A549 (cell line): ENCODE measurements around the gene SLC35D2. TPM values are rescaled to one million over a fixed set of nuclear protein-coding genes. Genes with fewer than 3 reads are reported as not detected.

Experiments used
- ATAC-seq, 2 experiments: fragments of 200-7000 bp in 1 of 2; fragments of >200 bp in 1 of 2; cut with Nextera tagmentation in 1 of 2; cut with Tn5 transposase in 1 of 2; 3 replicates each; pipeline versions ENCODE4 v1.8.0 to v1.9.1; 2018 to 2020; ENCODE audit warnings: mild to moderate bottlenecking in 1 of 2, moderate library complexity in 1 of 2
- CTCF ChIA-PET: fragments of 300-600 bp; sonication (Branson Sonifier 250); formaldehyde crosslinking; extraction: SDS; loops from one replicate; lab custom pipeline; 2021; ENCODE audit warnings: antibody characterized with exemption, inconsistent platforms; lab: Yijun Ruan, JAX
- POLR2A ChIA-PET: fragments of 350-600 bp; formaldehyde crosslinking; extraction: SDS; loops from one replicate; lab custom pipeline; 2021; ENCODE audit warnings: antibody characterized with exemption, inconsistent platforms; lab: Yijun Ruan, JAX
- DNase-seq, 2 experiments: peaks; one replicate each; pipeline versions ENCODE4 v3.0.0 to v3.0.0-alpha.2; 2011 to 2016; ENCODE audit warnings: low read depth in 1 of 2, low spot score in 1 of 2
- FAIRE-seq: peaks from 2 replicates; lab custom pipeline; 2011; peaks lifted over from hg19 to GRCh38; lab: Jason Lieb, UNC
- H3K27ac ChIP-seq, 2 experiments: fragments of >200 bp; sonication (Bioruptor Twin); formaldehyde crosslinking; 3 replicates each; pipeline ENCODE4 v1.5.1; 2016 to 2017
- H3K4me1 ChIP-seq: fragments of >200 bp; sonication (Bioruptor Twin); formaldehyde crosslinking; 3 replicates; pipeline ENCODE4 v1.6.1; 2016
- H3K4me2 ChIP-seq: fragments of >200 bp; sonication (Bioruptor Twin); formaldehyde crosslinking; 3 replicates; pipeline ENCODE4 v1.6.1; 2016
- H3K4me3 ChIP-seq: fragments of >200 bp; sonication (Bioruptor Twin); formaldehyde crosslinking; 3 replicates; pipeline ENCODE4 v1.5.1; 2016
- H3K9me3 ChIP-seq: fragments of >200 bp; sonication (Bioruptor Twin); formaldehyde crosslinking; 3 replicates; pipeline ENCODE4 v1.6.1; 2016
- BHLHE40 ChIP-seq: IDR thresholded peaks from 2 replicates; pipeline ENCODE4 v1.6.1; 2012; ENCODE audit warnings: low read depth, low read length, inconsistent platforms
- CHD2 ChIP-seq: fragments of 150-350 bp; IDR thresholded peaks from 2 replicates; pipeline ENCODE4 v1.6.1; 2014; ENCODE audit warnings: low read length; ENCODE audit not compliant: partially characterized antibody
- CHD4 ChIP-seq: fragments of 200-600 bp; sonication (generic); IDR thresholded peaks from 2 replicates; pipeline ENCODE4 v1.6.1; 2016; ENCODE audit warnings: antibody characterized with exemption, mild to moderate bottlenecking, borderline replicate concordance
- EHF ChIP-seq: fragments of 250-450 bp; sonication (Bioruptor Pico); IDR thresholded peaks from 2 replicates; pipeline ENCODE4 v1.5.0; 2020; ENCODE audit warnings: mild to moderate bottlenecking
- EP300 ChIP-seq, 2 experiments: fragments of >200 bp; sonication (Bioruptor Twin); formaldehyde crosslinking; IDR thresholded peaks; 2 replicates in 1 of 2; 3 replicates in 1 of 2; pipeline ENCODE4 v1.6.1; 2016 to 2017
- FOSB ChIP-seq: fragments of 250-450 bp; sonication (Bioruptor Pico); IDR thresholded peaks from 2 replicates; pipeline ENCODE4 v1.5.0; 2020; ENCODE audit warnings: mild to moderate bottlenecking, moderate library complexity
- FOXS1 ChIP-seq: fragments of 250-450 bp; sonication (Bioruptor Pico); IDR thresholded peaks from 2 replicates; pipeline ENCODE4 v1.5.0; 2020; ENCODE audit warnings: mild to moderate bottlenecking, moderate library complexity
- HDAC2 ChIP-seq: fragments of 200-600 bp; sonication (generic); IDR thresholded peaks from 2 replicates; pipeline ENCODE4 v1.6.1; 2016
- HOXA7 ChIP-seq: fragments of 250-450 bp; sonication (Bioruptor Pico); IDR thresholded peaks from 2 replicates; pipeline ENCODE4 v1.5.0; 2020; ENCODE audit warnings: mild to moderate bottlenecking, moderate library complexity
- HOXB5 ChIP-seq: fragments of 250-450 bp; sonication (Bioruptor Pico); IDR thresholded peaks from 2 replicates; pipeline ENCODE4 v1.5.0; 2020; ENCODE audit warnings: mild to moderate bottlenecking, moderate library complexity
- KDM1A ChIP-seq: fragments of 200-600 bp; sonication (generic); IDR thresholded peaks from 2 replicates; pipeline ENCODE4 v1.6.1; 2016; ENCODE audit warnings: low read depth, mild to moderate bottlenecking
- KDM5A ChIP-seq: fragments of 200-600 bp; sonication (generic); IDR thresholded peaks from 2 replicates; pipeline ENCODE4 v1.6.1; 2016; ENCODE audit warnings: antibody characterized with exemption, mild to moderate bottlenecking
- MAZ ChIP-seq: fragments of 150-350 bp; IDR thresholded peaks from 2 replicates; pipeline ENCODE4 v1.6.1; 2014; ENCODE audit warnings: antibody characterized with exemption, low read depth, low read length, borderline replicate concordance
- NFE2L2 ChIP-seq: fragments of 150-350 bp; conservative IDR thresholded peaks from 2 replicates; pipeline ENCODE4 v1.6.1; 2014; ENCODE audit warnings: low read length
- NR3C1 ChIP-seq: fragments of >200 bp; sonication (Bioruptor Twin); formaldehyde crosslinking; IDR thresholded peaks from 3 replicates; pipeline ENCODE4 v1.6.1; 2017
- PHF8 ChIP-seq: fragments of 200-600 bp; sonication (generic); IDR thresholded peaks from 2 replicates; pipeline ENCODE4 v1.6.1; 2016; ENCODE audit warnings: low read depth, mild to moderate bottlenecking, antibody characterized with exemption, moderate library complexity, borderline replicate concordance
- POLR2AphosphoS2 ChIP-seq: conservative IDR thresholded peaks from 2 replicates; pipeline ENCODE4 v1.6.1; 2012; ENCODE audit warnings: low read length, improper control_type of control experiment, inconsistent platforms
- RAD21 ChIP-seq, 2 experiments: fragments of >200 bp in 1 of 2; sonication (Bioruptor Twin) in 1 of 2; formaldehyde crosslinking in 1 of 2; IDR thresholded peaks in 1 of 2; conservative IDR thresholded peaks in 1 of 2; 2 replicates in 1 of 2; 3 replicates in 1 of 2; pipeline ENCODE4 v1.6.1; 2012 to 2018; ENCODE audit warnings: inconsistent platforms in 1 of 2
- RARB ChIP-seq: fragments of 250-450 bp; sonication (Bioruptor Pico); IDR thresholded peaks from 2 replicates; pipeline ENCODE4 v1.8.0; 2021; ENCODE audit warnings: mild to moderate bottlenecking, moderate library complexity
- RCOR1 ChIP-seq: fragments of 150-350 bp; IDR thresholded peaks from 2 replicates; pipeline ENCODE4 v1.6.1; 2014; ENCODE audit warnings: antibody characterized with exemption, low read length, low read depth
- RFX5 ChIP-seq: fragments of 450-650 bp; IDR thresholded peaks from 2 replicates; pipeline ENCODE4 v1.7.1; 2014; ENCODE audit warnings: antibody characterized with exemption, mild to moderate bottlenecking, moderate library complexity
- RNF2 ChIP-seq: fragments of 200-600 bp; sonication (generic); IDR thresholded peaks from 2 replicates; pipeline ENCODE4 v1.6.1; 2016; ENCODE audit warnings: low read depth, mild to moderate bottlenecking, antibody characterized with exemption, moderate library complexity, borderline replicate concordance
- TP53 ChIP-seq: fragments of 250-450 bp; sonication (Bioruptor Pico); IDR thresholded peaks from 2 replicates; pipeline ENCODE4 v1.5.0; 2021; ENCODE audit warnings: mild to moderate bottlenecking, moderate library complexity
- ZC3H11A ChIP-seq: fragments of 450-650 bp; IDR thresholded peaks from 2 replicates; pipeline ENCODE4 v1.6.1; 2014; ENCODE audit warnings: antibody characterized with exemption, mild to moderate bottlenecking
- ZFP36 ChIP-seq: fragments of 450-650 bp; IDR thresholded peaks from 2 replicates; pipeline ENCODE4 v1.6.1; 2014; ENCODE audit warnings: borderline replicate concordance; ENCODE audit not compliant: partially characterized antibody
- WGBS: methylation state at CpG from one replicate; pipeline ENCODE4 v1.1.6; 2017; ENCODE audit errors: missing lambda C conversion rate; 5-methylcytosine and 5-hydroxymethylcytosine counted together
- polyA plus RNA-seq, 4 experiments: library from polyadenylated mRNA; depleted of rRNA in 3 of 4; stranded (reverse); fragments of >200 nt; fragmentation: RNase III in 1 of 4; extraction: RNeasy Plus Mini Kit Qiagen cat#74134 plus additional on column Dnase treatment in 1 of 4; gene quantifications; 2 replicates in 3 of 4; 3 replicates in 1 of 4; pipeline ENCODE4 v1.2.3, GENCODE V29; 2011 to 2017
- TF ChIP-seq, protein P1 (sequence below): fragments of 150-350 bp; IDR thresholded peaks from 2 replicates; pipeline ENCODE4 v1.6.1; 2014; ENCODE audit warnings: low read depth, mild to moderate bottlenecking, low read length
- TF ChIP-seq, protein P2 (sequence below): fragments of 250-450 bp; sonication (Bioruptor Pico); IDR thresholded peaks from 2 replicates; pipeline ENCODE4 v1.5.0; 2021; ENCODE audit warnings: mild to moderate bottlenecking, moderate library complexity, borderline replicate concordance
- TF ChIP-seq, protein P3 (sequence below): fragments of >200 bp; sonication (Bioruptor Twin); formaldehyde crosslinking; IDR thresholded peaks from 3 replicates; pipeline ENCODE4 v1.6.1; 2016
- TF ChIP-seq, protein P4 (sequence below): fragments of >200 bp; sonication (Bioruptor Twin); formaldehyde crosslinking; IDR thresholded peaks from 2 replicates; pipeline ENCODE4 v1.6.1; 2016
- TF ChIP-seq, protein P5 (sequence below): fragments of 450-650 bp; IDR thresholded peaks from 2 replicates; pipeline ENCODE4 v1.6.1; 2014; ENCODE audit warnings: antibody characterized with exemption
- TF ChIP-seq, protein P6 (sequence below): IDR thresholded peaks from 2 replicates; pipeline ENCODE4 v1.6.1; 2012

SLC35D2 gene
- polyA plus RNA-seq, 2 of the 4 experiments (the other 2 are of a cell fraction) = 13.8 to 29.8 TPM

DNA sequence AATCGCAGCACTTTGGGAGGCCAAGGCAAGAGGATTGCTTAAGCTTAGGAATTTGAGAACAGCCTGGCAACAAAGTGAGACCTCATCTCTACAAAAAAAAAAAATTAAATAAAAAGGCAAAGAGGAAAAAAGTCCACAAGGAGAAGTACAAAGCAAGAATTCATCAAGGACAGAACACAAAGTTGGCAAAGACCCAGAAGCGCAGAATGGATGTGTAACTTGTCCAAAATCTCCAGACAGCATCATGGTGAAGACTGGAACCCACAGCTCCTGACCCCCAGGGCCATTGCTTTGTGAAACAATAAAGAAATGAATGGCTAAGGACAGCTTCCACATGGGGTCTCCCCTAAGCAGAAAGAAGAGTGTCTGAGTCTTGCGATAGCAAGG is 89.4 kb downstream of the SLC35D2 start:
- TF ChIP-seq, protein P1, sequence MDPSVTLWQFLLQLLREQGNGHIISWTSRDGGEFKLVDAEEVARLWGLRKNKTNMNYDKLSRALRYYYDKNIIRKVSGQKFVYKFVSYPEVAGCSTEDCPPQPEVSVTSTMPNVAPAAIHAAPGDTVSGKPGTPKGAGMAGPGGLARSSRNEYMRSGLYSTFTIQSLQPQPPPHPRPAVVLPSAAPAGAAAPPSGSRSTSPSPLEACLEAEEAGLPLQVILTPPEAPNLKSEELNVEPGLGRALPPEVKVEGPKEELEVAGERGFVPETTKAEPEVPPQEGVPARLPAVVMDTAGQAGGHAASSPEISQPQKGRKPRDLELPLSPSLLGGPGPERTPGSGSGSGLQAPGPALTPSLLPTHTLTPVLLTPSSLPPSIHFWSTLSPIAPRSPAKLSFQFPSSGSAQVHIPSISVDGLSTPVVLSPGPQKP = no peak
- TF ChIP-seq, protein P2, sequence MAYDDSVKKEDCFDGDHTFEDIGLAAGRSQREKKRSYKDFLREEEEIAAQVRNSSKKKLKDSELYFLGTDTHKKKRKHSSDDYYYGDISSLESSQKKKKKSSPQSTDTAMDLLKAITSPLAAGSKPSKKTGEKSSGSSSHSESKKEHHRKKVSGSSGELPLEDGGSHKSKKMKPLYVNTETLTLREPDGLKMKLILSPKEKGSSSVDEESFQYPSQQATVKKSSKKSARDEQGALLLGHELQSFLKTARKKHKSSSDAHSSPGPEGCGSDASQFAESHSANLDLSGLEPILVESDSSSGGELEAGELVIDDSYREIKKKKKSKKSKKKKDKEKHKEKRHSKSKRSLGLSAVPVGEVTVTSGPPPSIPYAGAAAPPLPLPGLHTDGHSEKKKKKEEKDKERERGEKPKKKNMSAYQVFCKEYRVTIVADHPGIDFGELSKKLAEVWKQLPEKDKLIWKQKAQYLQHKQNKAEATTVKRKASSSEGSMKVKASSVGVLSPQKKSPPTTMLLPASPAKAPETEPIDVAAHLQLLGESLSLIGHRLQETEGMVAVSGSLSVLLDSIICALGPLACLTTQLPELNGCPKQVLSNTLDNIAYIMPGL = no peak
- TF ChIP-seq HOXA7 (CRISPR knock-in tag) (no peak), PHF8 (no peak), NFE2L2 (no peak), MAZ (no peak), FOXS1 (CRISPR knock-in tag) (no peak), KDM1A (no peak), NR3C1 (no peak), TP53 (CRISPR knock-in tag) (no peak), ZFP36 (no peak), HOXB5 (CRISPR knock-in tag) (no peak), ZC3H11A (no peak), KDM5A (no peak), POLR2AphosphoS2 (no peak), HDAC2 (no peak), RARB (no peak)
- TF ChIP-seq, protein P3, sequence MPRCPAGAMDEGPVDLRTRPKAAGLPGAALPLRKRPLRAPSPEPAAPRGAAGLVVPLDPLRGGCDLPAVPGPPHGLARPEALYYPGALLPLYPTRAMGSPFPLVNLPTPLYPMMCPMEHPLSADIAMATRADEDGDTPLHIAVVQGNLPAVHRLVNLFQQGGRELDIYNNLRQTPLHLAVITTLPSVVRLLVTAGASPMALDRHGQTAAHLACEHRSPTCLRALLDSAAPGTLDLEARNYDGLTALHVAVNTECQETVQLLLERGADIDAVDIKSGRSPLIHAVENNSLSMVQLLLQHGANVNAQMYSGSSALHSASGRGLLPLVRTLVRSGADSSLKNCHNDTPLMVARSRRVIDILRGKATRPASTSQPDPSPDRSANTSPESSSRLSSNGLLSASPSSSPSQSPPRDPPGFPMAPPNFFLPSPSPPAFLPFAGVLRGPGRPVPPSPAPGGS = no peak
- ChIA-PET CTCF (interaction anchor here (1.0 kb wide), 1 partner anchor 47 kb away, joined by 3 read pairs; no protein-coding TSS in a partner anchor), POLR2A (no interaction called here)
- FAIRE-seq (no peak), ATAC-seq (no peak), DNase-seq (no peak)
- H3K4me1 ChIP-seq = no peaks in the 10 kb centered on the region
- 90% methylated on average over 3 of the region's 3 CpGs for WGBS
- no peak overlapping the region for H3K4me2 ChIP-seq
- H3K4me3 ChIP-seq = no peak overlapping the region
- H3K27ac ChIP-seq = no peak overlapping the region
- no peaks in the 10 kb centered on the region for H3K9me3 ChIP-seq

DNA sequence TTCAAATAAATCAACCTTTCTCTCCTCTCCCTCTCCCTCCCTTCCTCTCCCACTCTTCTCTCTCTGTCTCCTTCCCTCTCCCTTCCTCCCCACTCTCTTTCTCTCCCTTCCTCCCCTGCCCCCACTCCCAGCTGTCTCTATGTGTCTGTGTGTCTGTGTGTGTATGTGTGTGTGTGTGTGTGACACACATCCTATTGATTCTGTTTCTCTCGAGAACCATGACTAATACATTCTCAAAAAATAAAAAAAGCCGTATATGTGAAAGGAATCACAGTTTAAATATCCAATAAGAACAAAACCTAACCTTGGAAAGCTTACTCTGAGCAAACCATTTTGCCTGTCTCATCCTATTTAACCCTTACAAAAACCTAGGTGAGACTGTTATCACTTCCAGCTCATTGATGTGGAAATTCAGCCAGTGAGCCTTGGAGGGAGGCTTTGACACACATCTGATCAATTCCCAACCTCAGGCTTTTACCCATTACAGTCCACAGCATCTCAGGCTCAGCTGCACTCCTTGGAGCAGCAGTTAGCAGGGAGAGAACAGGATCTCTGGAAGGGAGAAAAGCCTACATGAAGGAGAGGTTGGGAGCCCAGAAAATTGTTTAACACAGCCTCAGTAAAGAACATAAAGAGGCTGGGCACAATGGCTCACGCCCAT is 89.9 kb downstream of the SLC35D2 start:
- ChIA-PET POLR2A (no interaction called here), CTCF (interaction anchor here (1.0 to 1.2 kb wide), 2 partner anchors 24 to 47 kb away, joined by 3 to 4 read pairs; no protein-coding TSS in a partner anchor)
- no peaks in the 10 kb centered on the region for H3K9me3 ChIP-seq
- H3K27ac ChIP-seq = no peak overlapping the region
- no peak for DNase-seq
- WGBS = 60% methylated on average over 3 of the region's 3 CpGs
- no peak for FAIRE-seq
- no peak overlapping the region for H3K4me2 ChIP-seq
- TF ChIP-seq EHF (CRISPR knock-in tag) (no peak), EP300 (IDR thresholded peaks at IDR 0.05) (no peak), BHLHE40 (no peak), RAD21 (conservative IDR thresholded peaks at IDR 0.05 in 1 of 2, IDR thresholded peaks at IDR 0.05 in 1 of 2) (no peak), RFX5 (no peak), CHD2 (no peak), HOXB5 (CRISPR knock-in tag) (no peak), FOSB (CRISPR knock-in tag) (no peak), NFE2L2 (no peak), RNF2 (no peak), RCOR1 (no peak), POLR2AphosphoS2 (no peak), CHD4 (no peak)
- TF ChIP-seq, protein P4, sequence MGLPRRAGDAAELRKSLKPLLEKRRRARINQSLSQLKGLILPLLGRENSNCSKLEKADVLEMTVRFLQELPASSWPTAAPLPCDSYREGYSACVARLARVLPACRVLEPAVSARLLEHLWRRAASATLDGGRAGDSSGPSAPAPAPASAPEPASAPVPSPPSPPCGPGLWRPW = no peak
- TF ChIP-seq, protein P5, sequence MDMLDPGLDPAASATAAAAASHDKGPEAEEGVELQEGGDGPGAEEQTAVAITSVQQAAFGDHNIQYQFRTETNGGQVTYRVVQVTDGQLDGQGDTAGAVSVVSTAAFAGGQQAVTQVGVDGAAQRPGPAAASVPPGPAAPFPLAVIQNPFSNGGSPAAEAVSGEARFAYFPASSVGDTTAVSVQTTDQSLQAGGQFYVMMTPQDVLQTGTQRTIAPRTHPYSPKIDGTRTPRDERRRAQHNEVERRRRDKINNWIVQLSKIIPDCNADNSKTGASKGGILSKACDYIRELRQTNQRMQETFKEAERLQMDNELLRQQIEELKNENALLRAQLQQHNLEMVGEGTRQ = no peak
- TF ChIP-seq, protein P6, sequence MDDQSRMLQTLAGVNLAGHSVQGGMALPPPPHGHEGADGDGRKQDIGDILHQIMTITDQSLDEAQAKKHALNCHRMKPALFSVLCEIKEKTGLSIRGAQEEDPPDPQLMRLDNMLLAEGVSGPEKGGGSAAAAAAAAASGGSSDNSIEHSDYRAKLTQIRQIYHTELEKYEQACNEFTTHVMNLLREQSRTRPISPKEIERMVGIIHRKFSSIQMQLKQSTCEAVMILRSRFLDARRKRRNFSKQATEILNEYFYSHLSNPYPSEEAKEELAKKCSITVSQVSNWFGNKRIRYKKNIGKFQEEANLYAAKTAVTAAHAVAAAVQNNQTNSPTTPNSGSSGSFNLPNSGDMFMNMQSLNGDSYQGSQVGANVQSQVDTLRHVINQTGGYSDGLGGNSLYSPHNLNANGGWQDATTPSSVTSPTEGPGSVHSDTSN = no peak
- TF ChIP-seq, all 56 proteins: peak for 0
- H3K4me3 ChIP-seq = no peak overlapping the region
- ATAC-seq = 0 out of 6 replicates have a peak, but pooled peaks of 1 of the 2 experiments have one; percentile 24
- H3K4me1 ChIP-seq = no peaks in the 10 kb centered on the region
